Astrocyte of the cerebellum (primary cell): ENCODE results near the gene EP400.

Experiments used
- DNase-seq: peaks from one replicate; pipeline ENCODE4 v3.0.0-alpha.2; 2011; ENCODE audit warnings: low read depth
- H3K4me3 ChIP-seq: 2 replicates; pipeline ENCODE4 v1.5.1; 2011; ENCODE audit warnings: mild to moderate bottlenecking, low read depth, low read length, moderate library complexity
- in situ Hi-C: cut with HindIII; loops from 2 replicates; pipeline ENCODE4 v1.10.0; 2017; ENCODE audit warnings: low sequenced_read_pairs
- TF ChIP-seq, protein P1 (sequence below): IDR thresholded peaks from 2 replicates; pipeline ENCODE4 v1.5.1; 2012; ENCODE audit warnings: low read length, low read depth, moderate library complexity, mild to moderate bottlenecking; ENCODE audit errors: missing control alignments

Gene EP400

GRCh38 chr12:131949431-131950181 is at the start of gene EP400:
Gene EP400 (plus strand): TSS chr12:131949942. CDS start chr12:131960620, 10,678 bp downstream.
- in situ Hi-C loops: no loop called here
- TF ChIP-seq, protein P1, sequence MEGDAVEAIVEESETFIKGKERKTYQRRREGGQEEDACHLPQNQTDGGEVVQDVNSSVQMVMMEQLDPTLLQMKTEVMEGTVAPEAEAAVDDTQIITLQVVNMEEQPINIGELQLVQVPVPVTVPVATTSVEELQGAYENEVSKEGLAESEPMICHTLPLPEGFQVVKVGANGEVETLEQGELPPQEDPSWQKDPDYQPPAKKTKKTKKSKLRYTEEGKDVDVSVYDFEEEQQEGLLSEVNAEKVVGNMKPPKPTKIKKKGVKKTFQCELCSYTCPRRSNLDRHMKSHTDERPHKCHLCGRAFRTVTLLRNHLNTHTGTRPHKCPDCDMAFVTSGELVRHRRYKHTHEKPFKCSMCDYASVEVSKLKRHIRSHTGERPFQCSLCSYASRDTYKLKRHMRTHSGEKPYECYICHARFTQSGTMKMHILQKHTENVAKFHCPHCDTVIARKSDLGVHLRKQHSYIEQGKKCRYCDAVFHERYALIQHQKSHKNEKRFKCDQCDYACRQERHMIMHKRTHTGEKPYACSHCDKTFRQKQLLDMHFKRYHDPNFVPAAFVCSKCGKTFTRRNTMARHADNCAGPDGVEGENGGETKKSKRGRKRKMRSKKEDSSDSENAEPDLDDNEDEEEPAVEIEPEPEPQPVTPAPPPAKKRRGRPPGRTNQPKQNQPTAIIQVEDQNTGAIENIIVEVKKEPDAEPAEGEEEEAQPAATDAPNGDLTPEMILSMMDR: peak; percentile 17
- peak within 1 kb of the TSS; percentile 91 for H3K4me3 ChIP-seq
- DNase-seq: peak; percentile 76

GRCh38 chr12:131900397-131900796 is 49.3 kb upstream of the EP400 start:
- in situ Hi-C loops: no loop called here
- TF ChIP-seq, protein P1: no peak
- no peak for DNase-seq
- H3K4me3 ChIP-seq: no peak overlapping the region

DNA sequence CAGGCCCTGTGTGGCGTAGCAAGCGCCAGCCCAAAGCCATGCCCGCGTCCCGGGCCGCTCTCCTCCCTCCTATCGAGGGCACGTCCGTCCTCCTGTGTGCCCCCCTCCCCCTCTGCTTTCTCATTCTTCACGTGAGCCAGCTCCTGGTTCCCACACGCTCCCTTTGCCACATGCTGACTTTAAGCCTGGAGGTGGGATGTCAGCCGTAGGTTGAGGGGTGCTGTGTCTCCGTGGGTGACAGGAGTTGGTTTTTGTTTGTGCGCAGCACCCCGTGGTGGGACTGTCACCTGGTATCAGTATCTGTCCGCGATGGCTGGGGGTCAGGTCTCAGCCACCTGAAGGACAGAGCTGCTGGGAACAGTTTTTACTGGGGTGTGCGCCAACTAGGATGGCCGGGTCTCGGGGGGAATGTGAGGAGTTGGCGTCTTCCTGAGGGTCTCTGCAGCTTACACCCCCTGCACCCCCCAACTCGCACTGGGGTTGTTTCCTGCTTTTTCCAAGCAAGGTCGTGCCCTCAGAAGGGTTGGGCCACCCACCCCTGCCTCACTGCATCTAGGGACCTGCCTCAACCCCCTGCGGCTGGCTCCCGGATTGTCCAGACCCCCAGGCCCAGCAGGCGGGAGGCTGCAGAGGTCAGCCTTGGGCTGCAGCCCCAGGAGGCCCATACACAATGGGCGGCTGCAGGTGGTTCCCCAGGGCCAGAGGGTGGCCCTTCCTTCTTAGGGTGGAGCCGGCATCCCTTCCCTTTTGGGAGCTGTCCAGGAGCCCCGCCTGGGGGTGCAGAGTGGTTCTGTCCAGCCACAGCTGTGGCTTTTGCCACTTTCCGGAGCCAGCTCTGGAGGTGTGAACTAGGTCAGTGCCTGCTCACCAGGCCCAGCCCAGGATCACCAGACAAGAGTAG is 48.1 kb upstream of the EP400 start:
- in situ Hi-C loops: no loop called here
- H3K4me3 ChIP-seq: no peak overlapping the region
- no peak for DNase-seq
- TF ChIP-seq, protein P1: no peak

DNA sequence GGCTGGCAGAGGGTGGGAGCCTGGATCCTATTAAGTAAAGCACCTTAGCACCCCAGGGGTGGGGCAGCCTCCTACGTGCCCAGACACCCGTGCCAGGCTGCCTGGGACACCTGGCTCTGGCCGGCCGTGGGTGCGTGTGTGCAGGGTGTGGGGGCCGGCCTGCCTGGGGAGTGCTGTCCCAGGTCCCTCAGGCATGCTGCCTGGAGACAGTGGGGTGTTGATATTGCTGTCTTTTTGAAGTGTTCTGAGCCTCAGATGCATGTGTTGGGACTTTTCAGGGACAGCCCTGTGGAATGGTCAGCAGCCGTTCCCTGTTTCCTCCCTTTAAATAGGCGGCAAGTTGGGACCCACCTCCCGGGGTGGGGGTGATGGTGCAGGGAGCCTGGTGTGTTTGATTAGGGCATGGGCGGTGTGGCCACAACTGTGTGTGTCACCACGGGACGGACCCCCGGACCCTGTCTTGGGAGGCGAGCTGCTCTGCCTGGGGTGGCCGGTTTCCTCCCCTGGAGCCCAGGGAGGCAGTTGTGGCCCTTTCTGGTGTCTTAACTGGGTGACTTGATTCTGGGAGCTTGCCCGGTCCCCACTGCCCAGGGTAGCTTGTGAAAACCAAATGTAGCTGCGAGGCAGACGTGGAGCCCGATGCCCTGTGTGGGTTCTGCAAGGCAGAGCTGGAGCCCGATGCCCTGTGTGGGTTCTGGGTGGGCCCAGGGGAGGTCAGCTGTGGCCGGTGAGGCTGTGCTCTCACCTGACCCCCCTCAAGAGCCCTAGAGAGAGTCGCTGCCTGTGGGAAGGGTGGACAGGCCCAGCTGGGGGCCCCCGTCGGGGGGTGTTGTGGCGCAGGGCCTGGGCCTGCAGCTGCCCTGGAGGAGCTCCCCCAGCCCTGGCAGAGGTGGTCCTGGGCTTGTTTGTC is 47.2 kb upstream of the EP400 start:
- in situ Hi-C loops: no loop called here
- TF ChIP-seq, protein P1: no peak

GRCh38 chr12:131903270-131904255 is 46.2 kb upstream of the EP400 start:
- in situ Hi-C loops: no loop called here
- H3K4me3 ChIP-seq: no peak overlapping the region
- DNase-seq: no peak
- TF ChIP-seq, protein P1: no peak

More for the DNA sequence above, 47.2 kb upstream of the EP400 start:
- H3K4me3 ChIP-seq: no peak overlapping the region
- no peak for DNase-seq
